H1 (cell line): Measurements from ENCODE around the gene LDLRAP1. TPM values are rescaled to one million over a fixed set of nuclear protein-coding genes. Genes with fewer than 3 reads are reported as not detected.

Source experiments
- CTCF ChIA-PET: fragments of 300-600 bp; sonication (Branson Sonifier 250); formaldehyde crosslinking; loops from one replicate; lab custom pipeline; 2021; ENCODE audit not compliant: partially characterized antibody; lab: Charles Lee
- POLR2A ChIA-PET: fragments of 300-600 bp; sonication (Branson Sonifier 250); formaldehyde crosslinking; loops from one replicate; lab custom pipeline; 2021; ENCODE audit warnings: inconsistent platforms; ENCODE audit not compliant: partially characterized antibody; lab: Charles Lee
- DNase-seq, 2 experiments: peaks; one replicate each; pipeline versions ENCODE4 v3.0.0 to v3.0.0-alpha.2; 2010 to 2022; ENCODE audit warnings: low spot score in 2 of 2, low read depth in 1 of 2, mixed read lengths in 1 of 2
- FAIRE-seq: peaks from 2 replicates; lab custom pipeline; 2011; peaks lifted over from hg19 to GRCh38; lab: Jason Lieb, UNC
- H2AFZ ChIP-seq: 2 replicates; pipeline ENCODE4 v1.8.1; 2012; ENCODE audit warnings: low read length, inconsistent platforms
- H2AK5ac ChIP-seq: 2 replicates; pipeline ENCODE4 v1.6.1; 2013; ENCODE audit warnings: low read depth, low read length
- H2BK120ac ChIP-seq: replicated peaks from 2 replicates; pipeline ENCODE3; 2013; ENCODE audit warnings: low read depth, low read length, inconsistent platforms
- H2BK12ac ChIP-seq: 2 replicates; pipeline ENCODE4 v1.6.1; 2013; ENCODE audit warnings: low read depth, low read length
- H2BK15ac ChIP-seq: 2 replicates; pipeline ENCODE4 v1.6.1; 2013; ENCODE audit warnings: low read length
- H2BK20ac ChIP-seq: 2 replicates; pipeline ENCODE4 v1.6.1; 2013; ENCODE audit warnings: low read length
- H2BK5ac ChIP-seq: 2 replicates; pipeline ENCODE4 v1.6.1; 2013; ENCODE audit warnings: low read depth, low read length
- H3K14ac ChIP-seq: 2 replicates; pipeline ENCODE4 v1.6.1; 2013; ENCODE audit warnings: inconsistent platforms; ENCODE audit not compliant: insufficient read length
- H3K18ac ChIP-seq: 2 replicates; pipeline ENCODE4 v1.6.1; 2013; ENCODE audit warnings: low read length; ENCODE audit errors: extremely low read depth
- H3K23ac ChIP-seq: 2 replicates; pipeline ENCODE4 v1.6.1; 2013; ENCODE audit warnings: inconsistent platforms; ENCODE audit not compliant: insufficient read length
- H3K23me2 ChIP-seq: 2 replicates; pipeline ENCODE4 v1.6.1; 2013; ENCODE audit warnings: low read depth, low read length
- H3K27ac ChIP-seq: 2 replicates; pipeline ENCODE4 v1.6.1; 2011; ENCODE audit warnings: low read depth, low read length, inconsistent platforms
- H3K27me3 ChIP-seq, 4 experiments: replicated peaks in 1 of 4; 1 replicate in 1 of 4; 2 replicates in 3 of 4; pipeline versions ENCODE4 v1.6.1 to v1.8.1; 2011 to 2013; ENCODE audit warnings: low read length in 3 of 4, mild to moderate bottlenecking in 3 of 4, inconsistent platforms in 2 of 4, mixed read lengths in 2 of 4, moderate library complexity in 1 of 4; ENCODE audit not compliant: control insufficient read depth in 3 of 4, insufficient read depth in 3 of 4; ENCODE audit errors: extremely low read depth in 1 of 4
- H3K36me3 ChIP-seq, 4 experiments: 2 replicates each; pipeline versions ENCODE4 v1.6.1 to v1.8.1; 2011 to 2013; ENCODE audit warnings: mild to moderate bottlenecking in 4 of 4, low read length in 3 of 4, moderate library complexity in 2 of 4, control low read depth in 1 of 4, inconsistent platforms in 1 of 4; ENCODE audit not compliant: insufficient read depth in 4 of 4, control insufficient read depth in 2 of 4
- H3K4ac ChIP-seq: replicated peaks from 2 replicates; pipeline ENCODE3; 2013; ENCODE audit warnings: low read length, low read depth, mixed read lengths, inconsistent platforms; ENCODE audit not compliant: insufficient read length
- H3K4me1 ChIP-seq, 4 experiments: replicated peaks in 1 of 4; 1 replicate in 1 of 4; 2 replicates in 3 of 4; pipeline versions ENCODE4 v1.6.1 to v1.8.1; 2011 to 2013; ENCODE audit warnings: low read length in 3 of 4, inconsistent platforms in 2 of 4, mixed read lengths in 1 of 4; ENCODE audit not compliant: insufficient read depth in 4 of 4, control insufficient read depth in 3 of 4
- H3K4me2 ChIP-seq, 2 experiments: 2 replicates each; pipeline versions ENCODE4 v1.6.1 to v1.8.1; 2011 to 2013; ENCODE audit warnings: low read depth in 2 of 2, low read length in 2 of 2, control low read depth in 1 of 2, inconsistent platforms in 1 of 2, mild to moderate bottlenecking in 1 of 2; ENCODE audit not compliant: insufficient read depth in 1 of 2
- H3K4me3 ChIP-seq, 4 experiments: fragments of 200-600, 300-600 bp in 1 of 4; sonication (generic), shearing (Covaris generic), sonication (Bioruptor Twin) in 1 of 4; 2 replicates each; pipeline versions ENCODE4 v1.5.1 to v1.8.1; 2011 to 2016; ENCODE audit warnings: low read length in 4 of 4, low read depth in 3 of 4, control low read depth in 2 of 4, inconsistent platforms in 2 of 4, mild to moderate bottlenecking in 2 of 4, mixed read lengths in 1 of 4, moderate library complexity in 1 of 4; ENCODE audit not compliant: insufficient read depth in 2 of 4; ENCODE audit errors: extremely low read depth in 1 of 4
- H3K56ac ChIP-seq: replicated peaks from 2 replicates; pipeline ENCODE3; 2013; ENCODE audit warnings: low read depth, mild to moderate bottlenecking, mixed read lengths, low read length, inconsistent platforms; ENCODE audit not compliant: insufficient read length
- H3K79me1 ChIP-seq: 2 replicates; pipeline ENCODE4 v1.6.1; 2013; ENCODE audit warnings: low read depth, low read length, control low read depth
- H3K79me2 ChIP-seq, 2 experiments: 2 replicates each; pipeline versions ENCODE4 v1.6.1 to v1.8.1; 2012 to 2013; ENCODE audit warnings: low read length in 2 of 2, mild to moderate bottlenecking in 2 of 2, inconsistent platforms in 1 of 2; ENCODE audit not compliant: insufficient read depth in 2 of 2, control insufficient read depth in 1 of 2
- H3K9ac ChIP-seq, 4 experiments: replicated peaks in 1 of 4; 1 replicate in 1 of 4; 2 replicates in 3 of 4; pipeline versions ENCODE4 v1.6.1 to v1.8.1; 2011 to 2013; ENCODE audit warnings: low read depth in 3 of 4, low read length in 3 of 4, control low read depth in 2 of 4, mild to moderate bottlenecking in 2 of 4, moderate library complexity in 2 of 4, inconsistent platforms in 1 of 4; ENCODE audit errors: extremely low read depth in 1 of 4
- H3K9me3 ChIP-seq, 2 experiments: 2 replicates each; pipeline versions ENCODE4 v1.6.1 to v1.8.1; 2012 to 2013; ENCODE audit warnings: mild to moderate bottlenecking in 2 of 2, moderate library complexity in 2 of 2, control low read depth in 1 of 2, inconsistent platforms in 1 of 2, low read depth in 1 of 2, low read length in 1 of 2, mixed read lengths in 1 of 2; ENCODE audit not compliant: insufficient read depth in 2 of 2
- H4K20me1 ChIP-seq, 2 experiments: replicated peaks in 1 of 2; 2 replicates each; pipeline versions ENCODE3 to v1.8.1; 2011 to 2013; ENCODE audit warnings: inconsistent platforms in 2 of 2, low read length in 2 of 2, mild to moderate bottlenecking in 1 of 2; ENCODE audit not compliant: insufficient read depth in 2 of 2, control insufficient read depth in 1 of 2
- H4K5ac ChIP-seq: 2 replicates; pipeline ENCODE4 v1.6.1; 2013; ENCODE audit warnings: low read length, low read depth, mixed read lengths, inconsistent platforms; ENCODE audit not compliant: insufficient read length
- H4K8ac ChIP-seq: 2 replicates; pipeline ENCODE4 v1.8.0; 2013; ENCODE audit warnings: mild to moderate bottlenecking, moderate library complexity, low read length, inconsistent platforms; ENCODE audit not compliant: insufficient read depth; ENCODE audit errors: extremely low read depth
- H4K91ac ChIP-seq: replicated peaks from 2 replicates; pipeline ENCODE3; 2013; ENCODE audit warnings: low read length, mixed read lengths, inconsistent platforms; ENCODE audit not compliant: insufficient read length
- CHD1 ChIP-seq: IDR thresholded peaks from 2 replicates; pipeline ENCODE4 v1.6.1; 2012; ENCODE audit warnings: low read depth, low read length, improper control_type of control experiment
- GABPA ChIP-seq: IDR thresholded peaks from 2 replicates; pipeline ENCODE4 v1.6.1; 2011; ENCODE audit warnings: mild to moderate bottlenecking, low read length, moderate library complexity, borderline replicate concordance; ENCODE audit not compliant: insufficient read depth
- JUND ChIP-seq: IDR thresholded peaks from 2 replicates; pipeline ENCODE4 v1.6.1; 2011; ENCODE audit warnings: mild to moderate bottlenecking, improper control_type of control experiment, low read length
- POU5F1 ChIP-seq: IDR thresholded peaks from 2 replicates; pipeline ENCODE4 v1.6.1; 2011; ENCODE audit warnings: low read depth, mild to moderate bottlenecking, low read length, moderate library complexity
- RXRA ChIP-seq: IDR thresholded peaks from 2 replicates; pipeline ENCODE4 v1.6.1; 2011; ENCODE audit warnings: low read depth, mild to moderate bottlenecking, low read length, moderate library complexity; ENCODE audit not compliant: insufficient read depth
- SP1 ChIP-seq: IDR thresholded peaks from 2 replicates; pipeline ENCODE4 v1.6.1; 2011; ENCODE audit warnings: low read depth, low read length
- YY1 ChIP-seq: IDR thresholded peaks from 2 replicates; pipeline ENCODE4 v1.6.1; 2011; ENCODE audit warnings: low read depth, mild to moderate bottlenecking, low read length
- WGBS, 2 experiments: shearing (Covaris generic) in 1 of 2; methylation state at CpG; one replicate each; pipeline versions ENCODE4 v1.1.6 to v1.1.7; 2013 to 2015; ENCODE audit warnings: low lambda C conversion rate in 2 of 2, mixed read lengths in 2 of 2, inconsistent platforms in 1 of 2, low coverage in 1 of 2, missing lambda C conversion rate in 1 of 2; ENCODE audit not compliant: insufficient replicate concordance in 2 of 2, insufficient coverage in 1 of 2, insufficient read length in 1 of 2; ENCODE audit errors: extremely low coverage in 1 of 2, missing lambda C conversion rate in 1 of 2; 5-methylcytosine and 5-hydroxymethylcytosine counted together
- polyA plus RNA-seq, 7 experiments: library from polyadenylated mRNA; depleted of rRNA in 3 of 7; stranded (reverse) in 5 of 7; unstranded in 2 of 7; fragments of >200 nt in 5 of 7; fragments of 200-250 nt in 2 of 7; gene quantifications; 1 replicate in 5 of 7; 2 replicates in 1 of 7; 4 replicates in 1 of 7; pipeline versions ENCODE4 v1.2.1 to v1.2.3, GENCODE V29; 2011 to 2013; ENCODE audit warnings: missing spikeins in 2 of 7, mixed read lengths in 2 of 7
- total RNA-seq: library from RNA; stranded (reverse); fragmentation: NEBNext Ultra II Directional; extraction: Animal tissue kit (Norgen Biotek cat#: 25700); gene quantifications from 2 replicates; pipeline ENCODE4 v1.2.1, GENCODE V29; 2021

The LDLRAP1 gene
- total and polyA plus RNA-seq, 2 of the 8 experiments (the other 6 are each of a cell fraction or from before 2014, with no cell fraction given): 12.8 to 13.2 TPM

GRCh38 chr1:25612421-25612820 is 69.0 kb downstream of the LDLRAP1 start:
- no peak for DNase-seq
- Histone ChIP-seq H3K79me1 (no peaks in the 10 kb centered on the region), H2AFZ (no peak overlapping the region), H3K23me2 (peaks cover 4% of the 10 kb centered on the region; the same call in 1 of the 2 replicates), H2BK5ac (no peak overlapping the region), H2BK15ac (no peak overlapping the region), H2BK20ac (no peak overlapping the region), H4K91ac (no peak overlapping the region), H4K8ac (no peak overlapping the region), H3K18ac (no peak overlapping the region), H3K4me1 (peaks cover 0 to 5% (median 2%) of the 10 kb centered on the region in 4 experiments; a peak in 2 of 7 replicates)
- POLR2A ChIA-PET: no interaction called here
- WGBS, 2 experiments: 80% methylated on average over 3 of the region's 3 CpGs; no CpG with 5 or more reads in 1 of the 2 experiments
- no peak for FAIRE-seq
- TF ChIP-seq CHD1 (no peak), JUND (no peak), SP1 (no peak), YY1 (no peak), POU5F1 (no peak), RXRA (no peak), GABPA (no peak)
- TF ChIP-seq, all 59 proteins: peak for 0
- Histone ChIP-seq H3K56ac (no peak overlapping the region), H3K36me3 (no peaks in the 10 kb centered on the region), H3K27me3 (peaks cover 0 to 12% (median 2%) of the 10 kb centered on the region in 4 experiments; a peak in 5 of 7 replicates), H3K4me3 (no peak overlapping the region), H3K27ac (no peak overlapping the region), H3K9ac (no peak overlapping the region), H3K23ac (no peak overlapping the region), H3K79me2 (no peaks in the 10 kb centered on the region), H4K20me1 (no peaks in the 10 kb centered on the region), H4K5ac (no peak overlapping the region), H2AK5ac (no peak overlapping the region), H2BK120ac (no peak overlapping the region), H3K4ac (no peak overlapping the region), H3K9me3 (no peaks in the 10 kb centered on the region), H2BK12ac (no peak overlapping the region), H3K4me2 (no peak overlapping the region), H3K14ac (no peak overlapping the region)
- CTCF ChIA-PET: interaction anchor here (0.6 to 5.9 kb wide), 12 partner anchors 11 to 291 kb away, joined by 3 to 34 read pairs (median 4); no protein-coding TSS in a partner anchor
